A549 (cell line): Measurements from ENCODE around the gene PRXL2B. TPM values are rescaled to one million over a fixed set of nuclear protein-coding genes. Genes with fewer than 3 reads are reported as not detected.

Source experiments
- ATAC-seq, 2 experiments: fragments of 200-7000 bp in 1 of 2; fragments of >200 bp in 1 of 2; cut with Nextera tagmentation in 1 of 2; cut with Tn5 transposase in 1 of 2; 3 replicates each; pipeline versions ENCODE4 v1.8.0 to v1.9.1; 2018 to 2020; ENCODE audit warnings: mild to moderate bottlenecking in 1 of 2, moderate library complexity in 1 of 2
- CTCF ChIA-PET: fragments of 300-600 bp; sonication (Branson Sonifier 250); formaldehyde crosslinking; extraction: SDS; loops from one replicate; lab custom pipeline; 2021; ENCODE audit warnings: antibody characterized with exemption, inconsistent platforms; lab: Yijun Ruan, JAX
- POLR2A ChIA-PET: fragments of 350-600 bp; formaldehyde crosslinking; extraction: SDS; loops from one replicate; lab custom pipeline; 2021; ENCODE audit warnings: antibody characterized with exemption, inconsistent platforms; lab: Yijun Ruan, JAX
- DNase-seq, 2 experiments: peaks; one replicate each; pipeline versions ENCODE4 v3.0.0 to v3.0.0-alpha.2; 2011 to 2016; ENCODE audit warnings: low read depth in 1 of 2, low spot score in 1 of 2
- FAIRE-seq: peaks from 2 replicates; lab custom pipeline; 2011; peaks lifted over from hg19 to GRCh38; lab: Jason Lieb, UNC
- H3K27ac ChIP-seq, 2 experiments: fragments of >200 bp; sonication (Bioruptor Twin); formaldehyde crosslinking; 3 replicates each; pipeline ENCODE4 v1.5.1; 2016 to 2017
- H3K4me1 ChIP-seq: fragments of >200 bp; sonication (Bioruptor Twin); formaldehyde crosslinking; 3 replicates; pipeline ENCODE4 v1.6.1; 2016
- H3K4me2 ChIP-seq: fragments of >200 bp; sonication (Bioruptor Twin); formaldehyde crosslinking; 3 replicates; pipeline ENCODE4 v1.6.1; 2016
- H3K4me3 ChIP-seq: fragments of >200 bp; sonication (Bioruptor Twin); formaldehyde crosslinking; 3 replicates; pipeline ENCODE4 v1.5.1; 2016
- H3K9me3 ChIP-seq: fragments of >200 bp; sonication (Bioruptor Twin); formaldehyde crosslinking; 3 replicates; pipeline ENCODE4 v1.6.1; 2016
- ATOH8 ChIP-seq: fragments of 250-450 bp; sonication (Bioruptor Pico); IDR thresholded peaks from 2 replicates; pipeline ENCODE4 v1.5.0; 2020; ENCODE audit warnings: low read depth, mild to moderate bottlenecking, moderate library complexity
- CBX2 ChIP-seq: fragments of 200-600 bp; sonication (generic); IDR thresholded peaks from 2 replicates; pipeline ENCODE4 v1.6.1; 2016; ENCODE audit warnings: low read depth, mild to moderate bottlenecking, borderline replicate concordance
- CEBPB ChIP-seq, 2 experiments: fragments of >200 bp in 1 of 2; sonication (Bioruptor Twin) in 1 of 2; formaldehyde crosslinking in 1 of 2; IDR thresholded peaks; 2 replicates each; pipeline ENCODE4 v1.6.1; 2012 to 2016
- CHD2 ChIP-seq: fragments of 150-350 bp; IDR thresholded peaks from 2 replicates; pipeline ENCODE4 v1.6.1; 2014; ENCODE audit warnings: low read length; ENCODE audit not compliant: partially characterized antibody
- CTCF ChIP-seq: fragments of >200 bp; sonication (Bioruptor Twin); formaldehyde crosslinking; IDR thresholded peaks from 3 replicates; pipeline ENCODE4 v1.5.1; 2016
- ELK1 ChIP-seq: fragments of 150-350 bp; IDR thresholded peaks from 2 replicates; pipeline ENCODE4 v1.6.1; 2014; ENCODE audit warnings: low read depth, mild to moderate bottlenecking, low read length
- EP300 ChIP-seq, 2 experiments: fragments of >200 bp; sonication (Bioruptor Twin); formaldehyde crosslinking; IDR thresholded peaks; 2 replicates in 1 of 2; 3 replicates in 1 of 2; pipeline ENCODE4 v1.6.1; 2016 to 2017
- FOSB ChIP-seq: fragments of 250-450 bp; sonication (Bioruptor Pico); IDR thresholded peaks from 2 replicates; pipeline ENCODE4 v1.5.0; 2020; ENCODE audit warnings: mild to moderate bottlenecking, moderate library complexity
- FOSL2 ChIP-seq, 2 experiments: fragments of 450-650 bp in 1 of 2; fragments of >200 bp in 1 of 2; sonication (Bioruptor Twin) in 1 of 2; formaldehyde crosslinking; IDR thresholded peaks; 2 replicates each; pipeline versions ENCODE4 v1.5.0 to v1.6.1; 2016 to 2020; ENCODE audit warnings: mild to moderate bottlenecking in 1 of 2, moderate library complexity in 1 of 2
- FOXS1 ChIP-seq: fragments of 250-450 bp; sonication (Bioruptor Pico); IDR thresholded peaks from 2 replicates; pipeline ENCODE4 v1.5.0; 2020; ENCODE audit warnings: mild to moderate bottlenecking, moderate library complexity
- GATA3 ChIP-seq: IDR thresholded peaks from 2 replicates; pipeline ENCODE4 v1.6.1; 2012; ENCODE audit warnings: borderline replicate concordance
- HES2 ChIP-seq: fragments of >200 bp; sonication (Bioruptor Twin); formaldehyde crosslinking; IDR thresholded peaks from 2 replicates; pipeline ENCODE4 v1.6.1; 2016
- HOXA7 ChIP-seq: fragments of 250-450 bp; sonication (Bioruptor Pico); IDR thresholded peaks from 2 replicates; pipeline ENCODE4 v1.5.0; 2020; ENCODE audit warnings: mild to moderate bottlenecking, moderate library complexity
- KDM1A ChIP-seq: fragments of 200-600 bp; sonication (generic); IDR thresholded peaks from 2 replicates; pipeline ENCODE4 v1.6.1; 2016; ENCODE audit warnings: low read depth, mild to moderate bottlenecking
- MAFK ChIP-seq: fragments of 450-650 bp; IDR thresholded peaks from 2 replicates; pipeline ENCODE4 v1.6.1; 2014; ENCODE audit not compliant: partially characterized antibody
- MAX ChIP-seq: IDR thresholded peaks from 2 replicates; pipeline ENCODE4 v1.6.1; 2012
- NR3C1 ChIP-seq: fragments of >200 bp; sonication (Bioruptor Twin); formaldehyde crosslinking; IDR thresholded peaks from 3 replicates; pipeline ENCODE4 v1.6.1; 2017
- RARB ChIP-seq: fragments of 250-450 bp; sonication (Bioruptor Pico); IDR thresholded peaks from 2 replicates; pipeline ENCODE4 v1.8.0; 2021; ENCODE audit warnings: mild to moderate bottlenecking, moderate library complexity
- REST ChIP-seq: fragments of 200-600 bp; sonication (generic); IDR thresholded peaks from 2 replicates; pipeline ENCODE4 v1.6.1; 2016; ENCODE audit warnings: antibody characterized with exemption, mild to moderate bottlenecking, moderate library complexity
- RNF2 ChIP-seq: fragments of 200-600 bp; sonication (generic); IDR thresholded peaks from 2 replicates; pipeline ENCODE4 v1.6.1; 2016; ENCODE audit warnings: low read depth, mild to moderate bottlenecking, antibody characterized with exemption, moderate library complexity, borderline replicate concordance
- SREBF2 ChIP-seq: fragments of 450-650 bp; IDR thresholded peaks from 2 replicates; pipeline ENCODE4 v1.6.1; 2014; ENCODE audit warnings: mild to moderate bottlenecking, moderate library complexity
- ZC3H11A ChIP-seq: fragments of 450-650 bp; IDR thresholded peaks from 2 replicates; pipeline ENCODE4 v1.6.1; 2014; ENCODE audit warnings: antibody characterized with exemption, mild to moderate bottlenecking
- ZFP36 ChIP-seq: fragments of 450-650 bp; IDR thresholded peaks from 2 replicates; pipeline ENCODE4 v1.6.1; 2014; ENCODE audit warnings: borderline replicate concordance; ENCODE audit not compliant: partially characterized antibody
- WGBS: methylation state at CpG from one replicate; pipeline ENCODE4 v1.1.6; 2017; ENCODE audit errors: missing lambda C conversion rate; 5-methylcytosine and 5-hydroxymethylcytosine counted together
- polyA plus RNA-seq, 4 experiments: library from polyadenylated mRNA; depleted of rRNA in 3 of 4; stranded (reverse); fragments of >200 nt; fragmentation: RNase III in 1 of 4; extraction: RNeasy Plus Mini Kit Qiagen cat#74134 plus additional on column Dnase treatment in 1 of 4; gene quantifications; 2 replicates in 3 of 4; 3 replicates in 1 of 4; pipeline ENCODE4 v1.2.3, GENCODE V29; 2011 to 2017

Gene PRXL2B
- polyA plus RNA-seq, 2 of the 4 experiments (the other 2 are of a cell fraction), result 4.4 to 16.4 TPM

- H3K4me1 ChIP-seq, result no peaks in the 10 kb centered on the region
- no peak for FAIRE-seq
- no peak for DNase-seq
- POLR2A ChIA-PET, result no interaction called here
- no peak overlapping the region for H3K4me2 ChIP-seq
- peaks cover 5% of the 10 kb centered on the region; the same call in 2 of the 3 replicates for H3K9me3 ChIP-seq
- no peak overlapping the region for H3K4me3 ChIP-seq
- H3K27ac ChIP-seq, result no peak overlapping the region
- WGBS, result 30% methylated on average over 2 of the region's 8 CpGs
- no peak for ATAC-seq
- TF ChIP-seq SREBF2, result no peak
- TF ChIP-seq CTCF, result no peak
- no peak for TF ChIP-seq NR3C1
- no peak for TF ChIP-seq ATOH8 (CRISPR knock-in tag)
- TF ChIP-seq CBX2, result no peak
- no peak for TF ChIP-seq MAX
- TF ChIP-seq ZFP36, result no peak
- no peak for TF ChIP-seq FOXS1
- no peak for TF ChIP-seq EP300 (IDR thresholded peaks at IDR 0.05)
- no peak for TF ChIP-seq ZC3H11A
- TF ChIP-seq FOSB (CRISPR knock-in tag), result no peak
- TF ChIP-seq RNF2, result no peak
- TF ChIP-seq REST, result no peak
- TF ChIP-seq CHD2, result no peak
- TF ChIP-seq KDM1A, result no peak
- CTCF ChIA-PET, result no interaction called here
Measured at GRCh38 chr1:2633936-2634491, 47.4 kb downstream of the PRXL2B start.

- Histone ChIP-seq H3K4me2 (no peak overlapping the region), H3K9me3 (peaks cover 5% of the 10 kb centered on the region; the same call in 2 of the 3 replicates), H3K4me1 (no peaks in the 10 kb centered on the region), H3K4me3 (no peak overlapping the region), H3K27ac (no peak overlapping the region)
- TF ChIP-seq MAFK, result no peak
- TF ChIP-seq GATA3, result no peak
- no peak for TF ChIP-seq HES2
- no peak for TF ChIP-seq REST
- no peak for TF ChIP-seq ELK1
- TF ChIP-seq FOSL2 (IDR thresholded peaks at IDR 0.05), result no peak
- no peak for TF ChIP-seq FOSL2 (CRISPR knock-in tag; IDR thresholded peaks at IDR 0.05)
- no peak for TF ChIP-seq CEBPB (IDR thresholded peaks at IDR 0.05)
- TF ChIP-seq HOXA7 (CRISPR knock-in tag), result no peak
- TF ChIP-seq RARB (CRISPR knock-in tag), result no peak
- no peak for TF ChIP-seq SREBF2
- no peak for TF ChIP-seq ATOH8 (CRISPR knock-in tag)
- DNase-seq (no peak), FAIRE-seq (no peak), ATAC-seq (no peak)
- CTCF ChIA-PET, result interaction anchor here (0.6 kb wide), 1 partner anchor 10 kb away, joined by 3 read pairs; no protein-coding TSS in a partner anchor
- WGBS, result 0% methylated on average over 1 of the region's 10 CpGs
- POLR2A ChIA-PET, result no interaction called here
Measured at GRCh38 chr1:2635361-2636010, 48.9 kb downstream of the PRXL2B start.
